HG03460 (cell line): Measurements from ENCODE around the gene GYG2.
"Not testable (repeated sequence)": the region's sequence is repeated elsewhere in the genome, so short reads cannot be mapped to it uniquely, and the experiment has no call there.

Experiments
- ATAC-seq: cut with Tn5 transposase; IDR thresholded peaks from one replicate; pipeline ENCODE4 v1.9.1; 2021; ENCODE audit not compliant: unreplicated experiment

Gene GYG2

GRCh38 chrX:2812161-2812907 lies 16.4 kb upstream of the GYG2 start:
- not testable (repeated sequence) for ATAC-seq

- no peak for ATAC-seq
Measured at GRCh38 chrX:2817036-2817435, 11.7 kb upstream of the GYG2 start.

GRCh38 chrX:2819345-2820135 lies 9.2 kb upstream of the GYG2 start:
- ATAC-seq = no peak

GRCh38 chrX:2820136-2820771 lies 8.5 kb upstream of the GYG2 start:
- ATAC-seq = no peak

- ATAC-seq = no peak
Measured at GRCh38 chrX:2823795-2824386, 4.8 kb upstream of the GYG2 start.

GRCh38 chrX:2824886-2825285 lies 3.8 kb upstream of the GYG2 start:
- no peak for ATAC-seq

- no peak for ATAC-seq
Measured at GRCh38 chrX:2828959-2829411, 255 bp downstream of the GYG2 start.

GRCh38 chrX:2829469-2830246 lies 928 bp downstream of the GYG2 start:
- ATAC-seq = no peak

GRCh38 chrX:2831471-2832228 lies 2.9 kb downstream of the GYG2 start:
- ATAC-seq = no peak

GRCh38 chrX:2837961-2838360 lies 9.2 kb downstream of the GYG2 start:
- ATAC-seq = no peak

GRCh38 chrX:2840961-2841360 lies 12.2 kb downstream of the GYG2 start:
- no peak for ATAC-seq

- ATAC-seq = no peak
Measured at GRCh38 chrX:2841537-2841936, 12.8 kb downstream of the GYG2 start.

- ATAC-seq = no peak
Measured at GRCh38 chrX:2846992-2847391, 18.3 kb downstream of the GYG2 start.

- no peak for ATAC-seq
Measured at GRCh38 chrX:2848871-2849301, 20.2 kb downstream of the GYG2 start.

GRCh38 chrX:2854918-2855317 lies 26.2 kb downstream of the GYG2 start:
- ATAC-seq = no peak

GRCh38 chrX:2855761-2856160 lies 27.0 kb downstream of the GYG2 start:
- ATAC-seq = no peak

GRCh38 chrX:2857566-2857965 lies 28.8 kb downstream of the GYG2 start:
- no peak for ATAC-seq

- ATAC-seq = no peak
Measured at GRCh38 chrX:2859197-2859797, 30.6 kb downstream of the GYG2 start.

GRCh38 chrX:2862404-2862803 lies 33.7 kb downstream of the GYG2 start:
- no peak for ATAC-seq

- ATAC-seq = no peak
Measured at GRCh38 chrX:2863646-2864045, 34.9 kb downstream of the GYG2 start.
